Measurements from ENCODE around the gene SLC7A7.
A peak's percentile ranks its signal among the peaks of the same experiment; 100 is the strongest.
"Not testable (repeated sequence)": the region's sequence is repeated elsewhere in the genome, so short reads cannot be mapped to it uniquely, and the experiment has no call there.

The SLC7A7 gene

GRCh38 chr14:22843123-22843925 is 28.1 kb upstream of the SLC7A7 start:
- DNase-seq, result no peak

DNA sequence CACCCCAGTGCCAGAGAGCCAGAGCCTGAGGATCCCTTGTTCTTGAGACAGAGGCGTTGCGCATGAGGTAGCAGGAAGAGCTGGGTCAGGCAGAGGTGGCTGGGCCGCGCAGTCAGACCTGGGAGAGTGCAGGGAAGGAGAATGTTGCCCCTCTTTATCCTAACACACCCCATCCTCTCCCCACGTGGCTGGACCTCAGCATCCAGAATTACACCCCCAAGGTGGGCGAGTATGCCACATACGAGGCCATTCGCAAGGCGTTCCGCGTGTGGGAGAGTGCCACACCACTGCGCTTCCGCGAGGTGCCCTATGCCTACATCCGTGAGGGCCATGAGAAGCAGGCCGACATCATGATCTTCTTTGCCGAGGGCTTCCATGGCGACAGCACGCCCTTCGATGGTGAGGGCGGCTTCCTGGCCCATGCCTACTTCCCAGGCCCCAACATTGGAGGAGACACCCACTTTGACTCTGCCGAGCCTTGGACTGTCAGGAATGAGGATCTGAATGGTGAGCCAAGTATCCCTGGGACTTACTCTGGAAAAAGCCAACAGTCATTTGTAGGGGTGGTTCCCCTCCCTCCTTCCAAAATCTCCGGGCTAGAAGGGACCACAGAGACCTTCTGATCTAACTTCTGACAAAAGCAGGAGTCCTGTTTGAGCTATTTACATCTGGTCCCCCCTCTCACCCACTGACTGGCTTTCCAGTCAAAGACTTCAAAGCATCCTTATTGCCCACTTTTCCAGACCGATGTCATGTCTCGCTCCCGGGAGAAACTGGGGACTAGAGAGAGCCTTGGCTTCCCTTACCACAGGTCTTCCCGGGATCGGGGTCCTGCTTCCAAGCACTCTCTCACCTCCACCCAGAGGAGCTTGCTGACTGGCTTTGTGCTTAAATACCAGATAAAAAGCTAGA is 27.2 kb upstream of the SLC7A7 start:
- DNase-seq, result no peak

DNA sequence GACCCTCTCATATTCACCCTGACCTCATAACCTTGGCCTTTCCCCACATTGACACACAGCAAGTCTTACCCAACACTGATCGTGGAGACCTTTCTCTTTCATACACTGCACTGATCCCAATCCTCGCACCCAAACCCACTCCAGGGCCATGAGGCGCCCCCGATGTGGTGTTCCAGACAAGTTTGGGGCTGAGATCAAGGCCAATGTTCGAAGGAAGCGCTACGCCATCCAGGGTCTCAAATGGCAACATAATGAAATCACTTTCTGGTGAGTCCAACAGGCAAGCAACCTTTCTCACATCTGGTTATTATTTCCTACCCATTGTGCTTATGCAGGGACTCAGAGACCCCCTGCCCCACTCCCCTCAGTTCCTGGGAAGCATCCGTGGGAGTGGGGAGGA is 26.5 kb upstream of the SLC7A7 start:
- no peak for DNase-seq

- no peak for DNase-seq
Observed at GRCh38 chr14:22841311-22841710, 26.1 kb upstream of the SLC7A7 start.

GRCh38 chr14:22839159-22839779 is 24.0 kb upstream of the SLC7A7 start:
- DNase-seq, result peak; percentile 67

- peak; percentile 70 for DNase-seq
Observed at GRCh38 chr14:22838631-22839041, 23.4 kb upstream of the SLC7A7 start.

DNA sequence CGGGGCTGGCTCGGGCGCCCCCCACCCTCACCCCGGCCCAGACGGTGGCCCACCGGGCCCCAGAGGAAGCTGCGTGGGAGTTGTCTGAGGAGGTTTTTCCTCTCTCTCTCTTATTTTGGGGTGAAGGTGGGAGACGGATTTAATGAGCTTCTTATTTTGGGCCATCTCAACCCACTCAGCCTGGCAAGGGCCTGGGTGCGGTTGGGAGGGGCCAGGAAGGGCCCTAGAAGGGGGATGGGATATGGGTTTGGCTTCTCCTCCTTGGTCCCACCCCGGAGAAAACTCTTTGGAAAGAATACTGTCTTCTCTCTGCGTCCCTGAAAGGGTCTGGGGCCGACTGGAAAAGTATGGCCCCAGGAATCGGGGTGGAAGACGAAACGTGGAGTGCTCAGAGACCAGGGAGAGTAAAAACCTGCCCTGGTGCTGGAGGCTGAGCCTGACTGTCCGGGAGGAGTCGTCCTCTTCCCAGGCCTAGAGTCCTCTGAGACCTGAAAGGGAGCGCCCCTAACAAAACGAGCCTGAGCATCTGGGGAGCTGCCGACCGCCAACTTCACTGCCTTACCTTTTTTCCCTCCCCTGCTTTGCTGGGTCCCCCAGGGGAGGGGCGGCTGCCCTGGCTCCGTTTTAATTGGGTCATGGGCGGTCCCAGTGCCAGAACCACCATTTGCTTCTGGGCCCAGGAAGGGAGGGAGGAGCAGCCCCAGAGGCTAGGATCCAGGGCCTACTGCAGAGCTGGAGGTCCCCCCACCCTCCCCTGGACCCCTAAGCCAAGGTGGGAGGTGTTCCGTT is 22.7 kb upstream of the SLC7A7 start:
- DNase-seq, result no peak

DNA sequence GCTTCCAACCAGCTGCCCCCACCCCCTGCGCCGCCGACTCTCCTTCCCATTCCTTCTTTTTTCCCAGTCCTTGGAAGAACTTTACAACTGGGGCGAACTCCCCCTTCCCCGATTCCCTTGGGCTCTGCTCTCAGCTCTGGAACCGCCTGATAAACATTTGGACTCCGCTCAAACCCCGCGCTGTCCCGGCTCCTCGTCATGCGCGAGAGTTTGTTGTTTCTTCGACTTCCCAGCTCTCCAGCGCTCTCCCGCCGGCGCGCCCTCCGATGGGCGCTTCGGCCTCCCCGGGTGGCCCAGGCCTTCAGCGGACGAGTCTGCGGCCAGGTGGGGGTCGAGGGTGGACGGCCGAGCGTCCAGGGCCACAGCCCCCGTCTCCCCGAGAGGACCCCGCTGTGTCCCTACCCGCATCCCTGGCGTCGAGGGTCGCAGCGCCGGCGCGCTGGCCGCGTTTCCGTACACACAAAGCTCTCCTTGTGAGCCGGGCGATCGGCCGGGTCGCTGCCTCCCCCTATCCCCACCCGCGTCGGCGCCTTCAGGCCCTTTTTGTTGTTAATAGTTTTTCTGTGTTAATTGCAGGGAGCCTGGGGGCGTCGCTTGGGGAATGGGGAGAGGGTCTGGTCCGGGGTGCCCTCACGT is 22.0 kb upstream of the SLC7A7 start:
- no peak for DNase-seq

- DNase-seq, result peak; percentile 92
Observed at GRCh38 chr14:22836301-22837113, 21.3 kb upstream of the SLC7A7 start, which contains the start of gene MMP14. Gene MMP14 (plus strand): TSS chr14:22836585. CDS start chr14:22836818, 233 bp downstream.

GRCh38 chr14:22835505-22835904 is 20.3 kb upstream of the SLC7A7 start:
- DNase-seq, result peak; percentile 42

DNA sequence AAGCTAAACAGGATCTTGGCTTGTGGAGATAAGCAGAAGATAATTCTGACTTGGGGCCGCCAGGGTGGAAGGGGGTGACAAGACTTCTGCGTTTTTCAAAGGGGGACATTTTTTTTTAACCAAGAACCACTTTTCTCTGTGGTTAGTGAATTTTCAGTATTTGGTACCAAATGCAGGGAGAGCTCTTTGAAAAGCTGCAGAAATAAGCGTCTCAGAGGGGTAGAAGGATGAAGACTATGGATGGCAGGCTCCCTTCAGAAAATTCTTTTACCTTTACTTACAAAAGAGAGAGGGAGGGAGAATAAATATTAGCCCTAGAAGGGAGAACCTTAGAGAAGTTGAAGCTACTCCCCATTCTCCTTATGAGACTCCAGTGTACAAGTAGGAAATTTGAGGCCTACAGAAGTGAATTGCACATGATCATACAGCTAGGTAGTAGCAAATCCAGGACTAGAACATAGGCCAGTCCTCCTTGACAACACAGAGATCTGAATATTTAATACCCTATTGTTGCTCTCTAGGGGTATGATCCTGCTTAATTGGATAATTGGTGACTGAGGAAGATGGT is 15.3 kb upstream of the SLC7A7 start:
- no peak for DNase-seq

DNA sequence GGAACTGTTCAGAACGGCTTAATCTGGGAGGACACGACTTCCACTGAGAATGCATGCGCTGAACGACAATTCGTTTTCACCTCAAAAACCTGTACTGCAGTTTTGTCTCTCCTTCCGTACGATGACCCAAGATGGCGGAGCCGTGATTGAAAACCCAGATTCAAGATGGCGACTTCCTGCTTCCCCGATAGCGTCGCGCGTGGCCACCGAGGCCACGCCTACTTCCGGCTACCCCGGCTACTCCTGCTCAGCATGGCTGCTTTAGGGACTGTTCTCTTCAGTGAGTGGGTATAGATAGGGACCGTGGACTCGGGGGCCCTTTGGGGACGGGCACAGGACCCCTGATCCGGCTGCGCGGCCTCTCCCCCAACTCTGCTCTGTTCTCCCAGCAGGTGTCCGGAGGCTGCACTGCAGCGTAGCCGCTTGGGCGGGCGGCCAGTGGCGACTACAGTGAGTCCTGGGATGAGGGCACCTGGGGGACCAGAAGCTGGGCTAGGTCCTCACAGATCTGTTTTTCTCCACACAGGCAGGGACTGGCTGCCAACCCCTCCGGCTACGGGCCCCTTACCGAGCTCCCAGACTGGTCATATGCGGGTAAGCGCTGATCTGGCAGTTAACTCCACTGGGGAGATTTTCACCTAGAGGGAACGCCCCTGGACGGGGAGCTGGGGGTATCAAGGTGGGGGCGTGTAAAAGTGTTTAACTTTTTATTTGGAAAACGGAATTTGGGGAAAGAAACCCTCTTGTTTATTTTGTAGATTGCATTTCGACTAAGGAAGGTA is 14.6 kb upstream of the SLC7A7 start, which contains the start of gene MRPL52:
MRPL52 (plus strand) TSS at position 227 of the 782 bp plus-strand sequence; CDS start at position 253, 26 bp downstream.
- DNase-seq, result peak; percentile 92

GRCh38 chr14:22829076-22829660 is 13.9 kb upstream of the SLC7A7 start:
- DNase-seq, result not testable (repeated sequence)

- peak; percentile 96 for DNase-seq
Observed at GRCh38 chr14:22824711-22825359, 9.6 kb upstream of the SLC7A7 start.

DNA sequence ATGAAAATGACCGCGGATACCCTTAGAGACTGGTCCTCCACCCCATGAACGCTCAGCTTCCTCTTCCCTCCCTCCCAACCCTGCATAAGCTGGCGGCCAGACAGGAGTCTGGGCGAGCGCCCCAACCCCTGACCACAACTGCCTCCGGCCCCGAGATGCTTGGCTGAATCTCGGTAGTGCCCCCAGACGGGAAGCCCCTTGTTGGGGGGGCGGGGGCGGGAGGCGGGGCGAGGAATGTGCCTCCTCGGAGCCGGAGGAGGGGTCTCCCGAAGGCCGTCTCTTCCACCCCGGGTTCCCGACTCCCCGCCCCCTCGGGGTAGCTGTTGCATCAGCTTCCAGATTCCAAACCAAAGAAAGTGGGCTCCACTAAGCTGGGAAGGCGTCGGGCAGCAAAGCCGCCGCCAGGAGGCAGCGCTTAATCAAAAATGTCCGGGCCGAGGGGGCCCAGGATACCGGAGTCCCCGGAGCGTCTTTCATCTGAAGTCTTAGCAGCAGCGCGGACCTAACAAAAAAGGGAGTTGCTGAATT is 7.4 kb upstream of the SLC7A7 start:
- DNase-seq, result peak; percentile 98

DNA sequence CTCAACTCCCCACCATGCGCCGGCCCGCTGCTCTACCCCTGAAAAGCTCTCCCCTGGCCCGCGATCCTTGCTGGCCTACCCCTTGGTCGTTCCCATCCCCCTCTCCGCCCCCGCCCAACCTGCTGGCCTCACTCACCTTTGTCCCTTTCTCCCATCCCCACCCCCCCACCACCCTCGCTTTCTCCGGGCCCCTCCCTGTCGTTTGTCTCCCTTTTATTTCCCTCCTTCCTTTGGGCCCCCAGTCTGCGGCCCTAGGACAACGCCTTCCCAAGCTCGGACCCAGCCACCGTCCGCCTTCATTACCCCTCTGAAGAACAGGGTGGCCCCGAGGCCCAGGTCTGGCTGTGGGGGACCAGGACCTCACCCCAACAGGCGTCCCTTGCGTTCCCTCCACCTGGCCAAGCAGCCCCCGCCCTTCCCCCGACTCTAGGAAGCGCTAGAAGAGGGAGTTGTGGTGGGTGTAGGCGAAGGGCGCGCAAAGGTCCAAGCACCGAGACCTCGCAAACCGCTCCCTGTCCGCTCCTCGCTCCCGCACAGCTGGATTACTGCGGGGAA is 6.9 kb upstream of the SLC7A7 start:
- peak; percentile 80 for DNase-seq

- DNase-seq, result peak; percentile 90
Observed at GRCh38 chr14:22821193-22822015, 6.2 kb upstream of the SLC7A7 start.

Data from islet precursor cell (in vitro differentiated cells).